CD14-positive monocyte (primary cell): ENCODE data around the gene SLC17A2. TPM values are rescaled to one million over a fixed set of nuclear protein-coding genes. Genes with fewer than 3 reads are reported as not detected.

Experiments used
- DNase-seq, 3 donors: peaks; one replicate each; pipeline ENCODE4 v3.0.0-alpha.2; 2011 to 2022
- H2AFZ ChIP-seq: 2 replicates; pipeline ENCODE4 v1.6.0; 2012; ENCODE audit warnings: mild to moderate bottlenecking, low read depth, low read length, inconsistent platforms; ENCODE audit not compliant: insufficient read depth, poor library complexity, severe bottlenecking
- H3K27ac ChIP-seq, 2 donors: 1 replicate in 1 of 2; 2 replicates in 1 of 2; pipeline ENCODE4 v1.5.1; 2012 to 2013; ENCODE audit warnings: low read length in 2 of 2, control low read depth in 1 of 2, inconsistent platforms in 1 of 2, low read depth in 1 of 2, mild to moderate bottlenecking in 1 of 2
- H3K27me3 ChIP-seq, 2 donors: one replicate each; pipeline versions ENCODE4 v1.6.0 to v1.6.1; 2011 to 2013; ENCODE audit warnings: low read length in 2 of 2; ENCODE audit not compliant: control insufficient read depth in 2 of 2, insufficient read depth in 2 of 2
- H3K36me3 ChIP-seq, 2 donors: replicated peaks in 1 of 2; 1 replicate in 1 of 2; 2 replicates in 1 of 2; pipeline versions ENCODE4 v1.5.1 to v1.6.1; 2012 to 2013; ENCODE audit warnings: low read length in 2 of 2, control low read depth in 1 of 2, inconsistent platforms in 1 of 2, mild to moderate bottlenecking in 1 of 2; ENCODE audit not compliant: insufficient read depth in 2 of 2, control insufficient read depth in 1 of 2
- H3K4me1 ChIP-seq, 2 donors: 1 replicate in 1 of 2; 2 replicates in 1 of 2; pipeline versions ENCODE4 v1.5.1 to v1.6.1; 2012 to 2013; ENCODE audit warnings: low read length in 2 of 2, control low read depth in 1 of 2, inconsistent platforms in 1 of 2, mild to moderate bottlenecking in 1 of 2, moderate library complexity in 1 of 2; ENCODE audit not compliant: insufficient read depth in 2 of 2, control insufficient read depth in 1 of 2
- H3K4me2 ChIP-seq: replicated peaks from 2 replicates; pipeline ENCODE3; 2012; ENCODE audit warnings: low read length, moderate library complexity, mild to moderate bottlenecking; ENCODE audit not compliant: poor library complexity, severe bottlenecking; ENCODE audit errors: extremely low read depth
- H3K4me3 ChIP-seq, 3 experiments: fragments of 200-600 bp in 1 of 3; sonication (generic) in 1 of 3; replicated peaks in 1 of 3; 1 replicate in 2 of 3; 2 replicates in 1 of 3; pipeline ENCODE4 v1.5.1; 2011 to 2013; ENCODE audit warnings: low read length in 3 of 3, mild to moderate bottlenecking in 3 of 3, control low read depth in 2 of 3, low read depth in 2 of 3, inconsistent platforms in 1 of 3, moderate library complexity in 1 of 3
- H3K79me2 ChIP-seq: 2 replicates; pipeline ENCODE4 v1.6.0; 2012; ENCODE audit warnings: mild to moderate bottlenecking, control low read depth, inconsistent platforms, low read length, moderate library complexity; ENCODE audit not compliant: insufficient read depth
- H3K9ac ChIP-seq: 2 replicates; pipeline ENCODE4 v1.6.0; 2017; ENCODE audit warnings: low read length, mild to moderate bottlenecking; ENCODE audit not compliant: insufficient read depth, poor library complexity, severe bottlenecking
- H3K9me3 ChIP-seq, 2 donors: replicated peaks in 1 of 2; 1 replicate in 1 of 2; 2 replicates in 1 of 2; pipeline versions ENCODE4 v1.5.1 to v1.6.1; 2012 to 2013; ENCODE audit warnings: low read length in 2 of 2, control low read depth in 1 of 2; ENCODE audit not compliant: control insufficient read depth in 1 of 2, insufficient read depth in 1 of 2
- H4K20me1 ChIP-seq: 2 replicates; pipeline ENCODE4 v1.6.0; 2012; ENCODE audit warnings: mild to moderate bottlenecking, low read length, control low read depth, moderate library complexity; ENCODE audit not compliant: insufficient read depth
- H3K27ac Mint-ChIP-seq, 7 donors: one replicate each; pipeline ENCODE4 v1.8.0; 2020; ENCODE audit warnings: mild to moderate bottlenecking in 7 of 7, mixed read lengths in 7 of 7, moderate library complexity in 6 of 7, inconsistent platforms in 2 of 7
- H3K27me3 Mint-ChIP-seq, 3 donors: one replicate each; pipeline ENCODE4 v1.8.0; 2021 to 2022; ENCODE audit warnings: low read depth in 3 of 3, mild to moderate bottlenecking in 3 of 3, mixed read lengths in 3 of 3, moderate library complexity in 3 of 3, inconsistent platforms in 1 of 3
- H3K36me3 Mint-ChIP-seq, 2 donors: one replicate each; pipeline ENCODE4 v1.8.0; 2020; ENCODE audit warnings: mixed read lengths in 2 of 2, inconsistent platforms in 1 of 2, mild to moderate bottlenecking in 1 of 2
- H3K4me1 Mint-ChIP-seq: one replicate; pipeline ENCODE4 v1.8.0; 2020; ENCODE audit warnings: mild to moderate bottlenecking, mixed read lengths
- H3K4me3 Mint-ChIP-seq, 2 donors: one replicate each; pipeline ENCODE4 v1.8.0; 2020; ENCODE audit warnings: mild to moderate bottlenecking in 2 of 2, mixed read lengths in 2 of 2, moderate library complexity in 1 of 2
- H3K9me3 Mint-ChIP-seq, 7 donors: one replicate each; pipeline ENCODE4 v1.8.0; 2020 to 2022; ENCODE audit warnings: mixed read lengths in 7 of 7, mild to moderate bottlenecking in 6 of 7, moderate library complexity in 6 of 7, inconsistent platforms in 2 of 7
- WGBS: methylation state at CpG from one replicate; pipeline ENCODE4 v1.1.5; 2013; ENCODE audit warnings: missing lambda C conversion rate; ENCODE audit not compliant: insufficient coverage; 5-methylcytosine and 5-hydroxymethylcytosine counted together
- intact Hi-C, 2 donors: fragments of 100-400 bp; cut with micrococcal nuclease; formaldehyde crosslinking; loops; one replicate each; pipeline versions ENCODE4 v1.15.0 to v1.15.1; 2023
- polyA plus RNA-seq, 3 donors: library from polyadenylated mRNA; depleted of rRNA in 1 of 3; unstranded in 2 of 3; stranded (reverse) in 1 of 3; fragments of 300-500 nt in 2 of 3; fragments of >200 nt in 1 of 3; fragmentation: Illumina TruSeq in 2 of 3; gene quantifications; 1 replicate in 2 of 3; 2 replicates in 1 of 3; pipeline ENCODE4 v1.2.3, GENCODE V29; 2012 to 2021
- TF ChIP-seq, protein P1 (sequence below): fragments of 200-600 bp; IDR thresholded peaks from one replicate; pipeline ENCODE4 v1.8.0; 2022; ENCODE audit warnings: antibody characterized with exemption, mild to moderate bottlenecking

Gene SLC17A2
- polyA plus RNA-seq, 3 donors = not detected

DNA sequence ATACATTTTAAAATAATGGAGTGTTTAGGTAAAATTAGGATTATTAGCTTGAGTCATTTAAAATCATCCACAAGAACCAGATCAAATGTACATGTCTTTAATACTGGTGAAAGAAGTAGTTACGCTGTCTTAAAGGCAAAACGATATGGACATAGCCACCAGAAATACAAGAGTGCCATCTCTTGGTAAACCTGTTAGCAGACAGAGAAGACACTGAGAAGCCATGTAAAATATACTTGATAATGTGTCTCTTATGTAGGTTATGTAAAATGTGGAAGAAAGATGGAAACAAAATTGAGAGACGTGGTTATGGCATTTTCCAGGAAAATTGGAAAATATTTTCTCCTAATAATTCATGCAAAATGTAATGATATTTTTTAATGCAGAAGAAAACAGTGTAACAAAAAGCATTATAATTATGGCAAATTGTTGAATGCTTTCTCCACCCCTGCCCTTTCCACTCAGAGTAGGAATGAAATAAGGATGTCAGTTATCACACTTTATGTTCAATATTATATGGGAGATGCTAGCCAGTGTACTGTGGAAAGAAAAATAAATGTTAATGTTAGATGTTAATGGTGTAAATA lies 12.2 kb upstream of the SLC17A2 start:
- Histone ChIP-seq H3K36me3 (no peaks in the 10 kb centered on the region), H3K27me3 (no peaks in the 10 kb centered on the region), H3K9ac (no peak overlapping the region), H3K4me1 (no peaks in the 10 kb centered on the region), H3K4me3 (no peak overlapping the region), H3K9me3 (no peaks in the 10 kb centered on the region), H3K4me2 (no peak overlapping the region), H4K20me1 (no peaks in the 10 kb centered on the region), H3K79me2 (no peaks in the 10 kb centered on the region), H3K27ac (no peak overlapping the region), H2AFZ (no peak overlapping the region)
- Mint-ChIP-seq H3K27ac (no peak overlapping the region), H3K36me3 (no peaks in the 10 kb centered on the region), H3K9me3 (peaks cover 0 to 5% (median 3%) of the 10 kb centered on the region in 7 donors), H3K4me1 (no peaks in the 10 kb centered on the region), H3K27me3 (peaks cover 0 to 3% (median 2%) of the 10 kb centered on the region in 3 donors), H3K4me3 (no peak overlapping the region)
- intact Hi-C loops = no loop called here
- no CpG with 5 or more reads among the region's 3 CpGs for WGBS
- TF ChIP-seq, protein P1, sequence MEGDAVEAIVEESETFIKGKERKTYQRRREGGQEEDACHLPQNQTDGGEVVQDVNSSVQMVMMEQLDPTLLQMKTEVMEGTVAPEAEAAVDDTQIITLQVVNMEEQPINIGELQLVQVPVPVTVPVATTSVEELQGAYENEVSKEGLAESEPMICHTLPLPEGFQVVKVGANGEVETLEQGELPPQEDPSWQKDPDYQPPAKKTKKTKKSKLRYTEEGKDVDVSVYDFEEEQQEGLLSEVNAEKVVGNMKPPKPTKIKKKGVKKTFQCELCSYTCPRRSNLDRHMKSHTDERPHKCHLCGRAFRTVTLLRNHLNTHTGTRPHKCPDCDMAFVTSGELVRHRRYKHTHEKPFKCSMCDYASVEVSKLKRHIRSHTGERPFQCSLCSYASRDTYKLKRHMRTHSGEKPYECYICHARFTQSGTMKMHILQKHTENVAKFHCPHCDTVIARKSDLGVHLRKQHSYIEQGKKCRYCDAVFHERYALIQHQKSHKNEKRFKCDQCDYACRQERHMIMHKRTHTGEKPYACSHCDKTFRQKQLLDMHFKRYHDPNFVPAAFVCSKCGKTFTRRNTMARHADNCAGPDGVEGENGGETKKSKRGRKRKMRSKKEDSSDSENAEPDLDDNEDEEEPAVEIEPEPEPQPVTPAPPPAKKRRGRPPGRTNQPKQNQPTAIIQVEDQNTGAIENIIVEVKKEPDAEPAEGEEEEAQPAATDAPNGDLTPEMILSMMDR = peak; percentile 43
- DNase-seq = peak in 2 of 3 donors; percentile 12 to 24

DNA sequence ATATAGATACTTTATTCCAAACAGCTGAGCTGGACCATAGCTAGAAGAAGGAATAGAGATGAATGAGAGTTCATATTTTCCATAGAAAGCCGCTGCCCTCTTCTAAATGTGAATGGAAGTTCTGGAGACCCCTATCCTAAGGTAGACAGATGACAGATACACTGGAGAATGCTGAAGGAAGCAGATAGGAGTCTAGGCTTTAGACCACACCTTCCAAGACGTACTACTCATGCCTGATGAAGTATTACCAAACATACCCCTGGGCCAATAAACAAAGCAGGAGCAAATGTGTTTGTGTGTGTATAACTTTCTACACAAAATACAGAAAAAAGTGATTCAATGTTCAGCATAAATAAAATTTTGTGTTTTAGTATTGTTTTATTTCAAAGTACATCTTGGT lies 9.1 kb upstream of the SLC17A2 start:
- no peak overlapping the region for H3K27ac ChIP-seq
- H3K4me1 ChIP-seq = no peaks in the 10 kb centered on the region
- H3K9ac ChIP-seq = no peak overlapping the region
- no peak for DNase-seq
- H2AFZ ChIP-seq = no peak overlapping the region
- intact Hi-C loops = no loop called here
- Mint-ChIP-seq H3K27me3 (peaks cover 0 to 3% (median 2%) of the 10 kb centered on the region in 3 donors), H3K9me3 (peaks cover 0 to 2% (median 0%) of the 10 kb centered on the region in 7 donors), H3K27ac (no peak overlapping the region), H3K4me1 (no peaks in the 10 kb centered on the region), H3K36me3 (no peaks in the 10 kb centered on the region), H3K4me3 (no peak overlapping the region)
- no CpG with 5 or more reads among the region's 2 CpGs for WGBS
- H3K27me3 ChIP-seq = no peaks in the 10 kb centered on the region
- H3K4me3 ChIP-seq = no peak overlapping the region
- H3K9me3 ChIP-seq = no peaks in the 10 kb centered on the region
- no peaks in the 10 kb centered on the region for H3K36me3 ChIP-seq
- TF ChIP-seq, protein P1 = no peak
- no peaks in the 10 kb centered on the region for H4K20me1 ChIP-seq
- H3K4me2 ChIP-seq = no peak overlapping the region
- no peaks in the 10 kb centered on the region for H3K79me2 ChIP-seq
